ENCODE results near the gene ALOX12B. TPM values are rescaled to one million over a fixed set of nuclear protein-coding genes. Genes with fewer than 3 reads are reported as not detected.

The ALOX12B gene
- polyA plus RNA-seq, 1 of the 3 experiments (the other 2 are of a cell fraction): 0.20 TPM

- POLR2A ChIA-PET: no interaction called here
Observed at GRCh38 chr17:8066841-8067775, 20.4 kb downstream of the ALOX12B start.

GRCh38 chr17:8064561-8065019 is 22.9 kb downstream of the ALOX12B start:
- no peak overlapping the region for H3K4me2 ChIP-seq
- DNase-seq: no peak
- H3K9me3 ChIP-seq: no peaks in the 10 kb centered on the region
- TF ChIP-seq JUND (IDR thresholded peaks at IDR 0.05) (no peak), SMC3 (IDR thresholded peaks at IDR 0.05; ENCODE audit: low read depth, low read length) (no peak), EP300 (IDR thresholded peaks at IDR 0.05; ENCODE audit: borderline replicate concordance in 1 of 2, low read depth in 1 of 2, low read length in 1 of 2) (no peak), TEAD4 (IDR thresholded peaks at IDR 0.05; ENCODE audit: borderline replicate concordance, insufficient read depth) (no peak), SIN3A (IDR thresholded peaks at IDR 0.05; ENCODE audit: borderline replicate concordance, low read depth, low read length) (no peak), RXRA (IDR thresholded peaks at IDR 0.05; ENCODE audit: borderline replicate concordance, low read depth) (no peak), NRF1 (IDR thresholded peaks at IDR 0.05; ENCODE audit: low read depth, low read length) (no peak), TCF12 (IDR thresholded peaks at IDR 0.05) (no peak), USF2 (IDR thresholded peaks at IDR 0.05; ENCODE audit: borderline replicate concordance, low read depth, low read length) (no peak), REST (IDR thresholded peaks at IDR 0.05; ENCODE audit: low read depth, low read length) (no peak), FOXM1 (IDR thresholded peaks at IDR 0.05; ENCODE audit: low read depth) (no peak)
- no peak overlapping the region for H3K27ac ChIP-seq (ENCODE audit: low read depth in 2 of 2, low read length in 1 of 2)
- no peaks in the 10 kb centered on the region for H3K9me2 ChIP-seq
- 11% methylated on average over 6 of the region's 6 CpGs for WGBS (ENCODE audit: low lambda C conversion rate)
- H3K9ac ChIP-seq: no peak overlapping the region
- H3K4me1 ChIP-seq (ENCODE audit: control insufficient read depth in 1 of 2, insufficient read depth in 2 of 2, low read depth in 1 of 2, low read length in 1 of 2): peaks cover 3 to 4% of the 10 kb centered on the region in 2 experiments; a peak in 1 of 4 replicates
- no peak overlapping the region for H2AFZ ChIP-seq (ENCODE audit: low read depth)
- H3K36me3 ChIP-seq (replicated peaks in 1 of 2; ENCODE audit: control insufficient read depth in 1 of 2, insufficient read depth in 2 of 2, low read length in 1 of 2): no peaks in the 10 kb centered on the region
- H3K79me2 ChIP-seq (ENCODE audit: insufficient read depth): no peaks in the 10 kb centered on the region
- POLR2A ChIA-PET: no interaction called here
- CTCF ChIA-PET: interaction anchor here (0.7 to 2.2 kb wide), 6 partner anchors 9 to 48 kb away, joined by 3 to 10 read pairs (median 6); no protein-coding TSS in a partner anchor
- H3F3A ChIP-seq (replicated peaks; ENCODE audit: insufficient read depth): no peaks in the 10 kb centered on the region
- peaks cover 76% of the 10 kb centered on the region for H3K27me3 ChIP-seq (ENCODE audit: insufficient read depth)
- no peaks in the 10 kb centered on the region for H4K20me1 ChIP-seq (ENCODE audit: insufficient read depth)
- no peak overlapping the region for H3K4me3 ChIP-seq (ENCODE audit: low read depth in 2 of 2, low read length in 1 of 2)

More at GRCh38 chr17:8066841-8067775, 20.4 kb downstream of the ALOX12B start:
- Histone ChIP-seq H3K79me2 (ENCODE audit: insufficient read depth) (no peaks in the 10 kb centered on the region), H3K9me3 (no peaks in the 10 kb centered on the region), H3K4me3 (ENCODE audit: low read depth in 2 of 2, low read length in 1 of 2) (no peak overlapping the region), H3F3A (replicated peaks; ENCODE audit: insufficient read depth) (no peaks in the 10 kb centered on the region), H3K4me1 (ENCODE audit: control insufficient read depth in 1 of 2, insufficient read depth in 2 of 2, low read depth in 1 of 2, low read length in 1 of 2) (peaks cover 3 to 4% of the 10 kb centered on the region in 2 experiments; a peak in 1 of 4 replicates), H3K9me2 (no peaks in the 10 kb centered on the region), H4K20me1 (ENCODE audit: insufficient read depth) (no peaks in the 10 kb centered on the region), H3K27me3 (ENCODE audit: insufficient read depth) (peaks cover 75% of the 10 kb centered on the region), H3K4me2 (no peak overlapping the region), H3K27ac (ENCODE audit: low read depth in 2 of 2, low read length in 1 of 2) (no peak overlapping the region), H3K36me3 (replicated peaks in 1 of 2; ENCODE audit: control insufficient read depth in 1 of 2, insufficient read depth in 2 of 2, low read length in 1 of 2) (no peaks in the 10 kb centered on the region), H3K9ac (no peak overlapping the region), H2AFZ (ENCODE audit: low read depth) (no peak overlapping the region)
- no peak for TF ChIP-seq PBX3 (IDR thresholded peaks at IDR 0.05)
- WGBS (ENCODE audit: low lambda C conversion rate): 62% methylated on average over 14 of the region's 15 CpGs
- no peak for DNase-seq
- CTCF ChIA-PET: interaction anchor here (0.6 to 1.1 kb wide), 3 partner anchors 8 to 53 kb away, joined by 3 to 4 read pairs (median 3); no protein-coding TSS in a partner anchor
